ENCODE results near the gene DEFB132. TPM values are rescaled to one million over a fixed set of nuclear protein-coding genes. Genes with fewer than 3 reads are reported as not detected.

DEFB132 gene
- total RNA-seq, 2 donors from 2014 or later, result not detected

GRCh38 chr20:305745-306144 is 48.2 kb downstream of the DEFB132 start:
- no peak overlapping the region for H3K27ac Mint-ChIP-seq
- DNase-seq (ENCODE audit: low spot score in 2 of 2), result no peak
- no peak for ATAC-seq

GRCh38 chr20:308427-309038 is 51.0 kb downstream of the DEFB132 start:
- H3K27ac Mint-ChIP-seq, result no peak overlapping the region
- ATAC-seq (no peak), DNase-seq (ENCODE audit: low spot score in 2 of 2) (no peak)
- H3K9me3 Mint-ChIP-seq, result no peaks in the 10 kb centered on the region
- H3K36me3 Mint-ChIP-seq, result no peaks in the 10 kb centered on the region

More at GRCh38 chr20:305745-306144, 48.2 kb downstream of the DEFB132 start:
- no peaks in the 10 kb centered on the region for H3K36me3 Mint-ChIP-seq
- no peaks in the 10 kb centered on the region for H3K9me3 Mint-ChIP-seq

- Mint-ChIP-seq H3K9me3 (no peaks in the 10 kb centered on the region), H3K36me3 (no peaks in the 10 kb centered on the region), H3K27ac (peak overlapping the region in 1 of 2 donors; percentile 10)
- DNase-seq (ENCODE audit: low spot score in 2 of 2) (no peak), ATAC-seq (no peak)
Measured at GRCh38 chr20:309306-309840, 51.8 kb downstream of the DEFB132 start.

DNA sequence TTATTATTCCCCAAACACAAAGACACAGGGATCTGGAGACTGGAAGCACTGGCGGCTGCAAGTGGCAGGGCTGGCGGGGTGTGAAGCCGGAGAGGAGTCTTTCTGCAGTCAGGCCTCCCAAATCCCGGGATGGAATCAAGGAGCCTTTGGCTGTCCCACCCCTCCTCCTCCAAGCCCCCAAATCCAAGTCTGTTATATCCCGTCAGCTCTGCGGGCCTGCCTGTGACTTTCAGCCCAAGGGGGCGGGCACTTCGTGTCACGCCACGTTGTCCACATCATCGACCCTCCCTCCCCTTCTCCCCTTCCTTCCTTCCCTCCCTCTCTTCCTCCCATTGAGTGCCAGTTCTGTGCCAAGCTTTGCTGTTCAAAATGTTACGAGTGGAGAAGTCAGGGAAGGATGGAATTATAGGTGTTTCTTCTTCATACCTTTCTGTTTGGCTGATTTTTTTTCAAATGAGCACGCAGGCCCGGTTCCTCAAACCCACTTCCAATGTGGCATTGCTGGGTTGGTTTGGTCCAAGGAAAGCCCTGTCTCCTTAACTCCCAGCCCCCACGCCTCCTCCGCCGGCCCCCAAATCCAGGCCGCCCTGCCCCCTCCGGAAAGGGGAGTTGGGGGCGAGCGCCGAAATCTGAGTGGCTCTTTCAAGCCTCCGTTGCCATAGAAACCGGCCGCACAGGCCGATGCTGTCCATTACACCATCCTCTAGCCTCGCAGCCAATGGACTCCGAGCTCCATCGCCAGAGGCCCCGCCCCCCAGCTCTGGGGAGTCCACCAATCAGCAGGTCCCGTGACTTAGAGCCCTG is 52.5 kb downstream of the DEFB132 start:
- peak overlapping the region; percentile 79 to 84 for H3K27ac Mint-ChIP-seq
- ATAC-seq, result peak; percentile 100
- DNase-seq (ENCODE audit: low spot score in 2 of 2), result peak; percentile 86
- no peaks in the 10 kb centered on the region for H3K36me3 Mint-ChIP-seq
- no peaks in the 10 kb centered on the region for H3K9me3 Mint-ChIP-seq

GRCh38 chr20:310645-311044 is 53.1 kb downstream of the DEFB132 start:
- Mint-ChIP-seq H3K27ac (peak overlapping the region in 1 of 2 donors; percentile 79), H3K36me3 (no peaks in the 10 kb centered on the region), H3K9me3 (no peaks in the 10 kb centered on the region)
- ATAC-seq (no peak), DNase-seq (ENCODE audit: low spot score in 2 of 2) (no peak)

Other genes starting within 250 kb of the DEFB132 start
- not detected for gene DEFB125, start 170.1 kb upstream of the DEFB132 start, total RNA-seq
- not detected for gene DEFB126, start 115.1 kb upstream of the DEFB132 start, total RNA-seq
- not detected for gene DEFB127, start 100.3 kb upstream of the DEFB132 start, total RNA-seq
- not detected for gene DEFB128, start 68.0 kb upstream of the DEFB132 start, total RNA-seq
- not detected for gene DEFB129, start 30.5 kb upstream of the DEFB132 start, total RNA-seq
- gene C20orf96, start 33.0 kb downstream of the DEFB132 start, total RNA-seq, result 10 to 100 TPM; 10.1 to 10.3 TPM
- gene ZCCHC3, start 39.8 kb downstream of the DEFB132 start, total RNA-seq, result 10 to 100 TPM; 15.4 to 17.0 TPM
- gene SOX12, start 67.8 kb downstream of the DEFB132 start, total RNA-seq, result 10 to 100 TPM in 1 of 2 donors, 1 to 10 TPM in 1; 4.9 to 11.8 TPM
- 1 to 10 TPM; 4.2 to 8.5 TPM for gene NRSN2, start 89.4 kb downstream of the DEFB132 start, total RNA-seq
- 10 to 100 TPM; 31.3 to 39.4 TPM for gene TRIB3, start 123.0 kb downstream of the DEFB132 start, total RNA-seq
- 100 to 1,000 TPM; 113 to 150 TPM for gene RBCK1, start 150.6 kb downstream of the DEFB132 start, total RNA-seq
- 10 to 100 TPM; 20.2 to 23.9 TPM for gene TBC1D20, start 204.8 kb downstream of the DEFB132 start, total RNA-seq